Measurements from ENCODE around the gene JOSD2.
A peak's percentile ranks its signal among the peaks of the same experiment; 100 is the strongest.
"Not testable (repeated sequence)": the region's sequence is repeated elsewhere in the genome, so short reads cannot be mapped to it uniquely, and the experiment has no call there.

The JOSD2 gene

DNA sequence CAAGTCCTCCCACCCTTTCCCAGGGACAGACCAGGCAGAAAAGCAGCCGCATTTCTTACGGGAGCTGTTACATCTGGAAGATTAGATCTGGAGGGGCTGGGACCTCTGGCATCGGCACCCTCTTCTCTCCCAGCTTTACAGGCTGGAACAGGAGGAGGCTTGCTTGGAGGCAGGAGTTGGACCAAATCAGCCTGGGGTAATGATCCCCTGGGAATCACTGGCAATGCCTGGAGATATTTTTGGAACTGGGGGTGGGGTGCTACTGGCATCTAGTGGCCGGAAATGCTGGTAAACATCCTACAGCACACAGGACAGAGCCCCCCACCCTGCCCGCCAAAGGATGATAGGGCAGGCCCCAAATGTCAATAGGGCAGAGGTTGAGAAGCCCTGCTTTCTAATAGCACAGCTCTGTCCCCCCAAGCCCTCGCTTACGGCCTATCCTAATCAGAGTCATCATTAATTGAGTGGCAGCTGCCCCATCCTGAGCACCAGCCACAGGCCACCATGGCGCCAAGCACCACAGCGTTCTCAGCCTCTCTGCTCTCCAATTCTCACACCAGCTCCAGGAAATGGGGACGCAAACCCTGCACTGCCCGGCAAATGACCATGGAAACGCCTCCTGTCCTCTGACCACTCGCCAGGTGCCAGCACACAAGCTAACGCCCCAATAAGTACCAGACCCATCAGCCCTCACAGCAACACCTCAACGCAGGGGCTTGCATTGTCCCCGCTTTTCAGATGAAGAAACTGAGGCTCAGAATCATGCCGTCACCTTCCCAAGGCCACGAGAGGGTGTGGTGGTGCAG is 36.6 kb upstream of the JOSD2 start:
- DNase-seq (ENCODE audit: low read depth), result no peak

- no peak for DNase-seq (ENCODE audit: low read depth)
These were observed 35.7 kb upstream of the JOSD2 start for GRCh38 chr19:50546527-50547221.

- no peak for DNase-seq (ENCODE audit: low read depth)
These were observed 32.0 kb upstream of the JOSD2 start for GRCh38 chr19:50542943-50543342.

DNA sequence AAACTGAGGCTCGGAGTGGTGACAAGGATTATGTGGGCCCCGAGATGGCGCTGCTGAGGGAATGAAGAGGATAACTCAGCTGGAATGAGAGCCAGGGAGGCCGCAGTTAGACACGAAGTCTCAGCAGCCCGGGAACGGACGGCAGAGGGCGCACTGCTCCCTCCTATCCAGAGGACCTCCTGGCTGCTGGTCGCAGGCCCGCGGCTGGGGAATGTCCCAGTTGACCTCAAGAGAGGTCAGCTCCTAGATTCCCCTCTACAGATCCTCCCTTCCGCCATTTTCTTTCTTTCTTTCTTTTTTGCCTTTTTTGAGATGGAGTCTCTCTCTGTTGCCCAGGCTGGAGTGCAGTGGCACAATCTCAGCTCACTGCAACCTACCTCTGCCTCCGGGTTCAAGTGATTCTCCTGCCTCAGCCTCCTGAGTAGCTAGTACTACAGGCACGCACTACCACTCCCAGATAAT is 26.8 kb upstream of the JOSD2 start:
- DNase-seq (ENCODE audit: low read depth), result peak; percentile 47

DNA sequence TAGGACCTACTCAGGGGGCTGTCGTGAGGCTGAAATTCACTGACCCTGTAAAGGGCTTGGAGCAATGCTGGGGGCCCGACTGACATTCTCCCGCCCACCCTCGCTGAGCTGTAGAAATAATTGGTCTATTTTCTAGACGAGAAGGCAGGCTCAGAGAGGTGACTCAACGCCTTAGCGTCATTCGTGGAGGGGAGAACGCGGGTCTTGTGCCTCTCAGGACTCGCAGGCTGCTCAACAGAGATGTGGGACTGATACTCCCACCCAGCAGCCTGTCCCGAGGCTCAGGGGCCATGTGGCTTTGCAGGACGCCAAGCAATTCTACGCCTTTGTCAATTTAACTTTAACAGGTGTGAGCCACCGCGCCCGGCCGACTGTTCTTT is 26.3 kb upstream of the JOSD2 start:
- no peak for DNase-seq (ENCODE audit: low read depth)

DNA sequence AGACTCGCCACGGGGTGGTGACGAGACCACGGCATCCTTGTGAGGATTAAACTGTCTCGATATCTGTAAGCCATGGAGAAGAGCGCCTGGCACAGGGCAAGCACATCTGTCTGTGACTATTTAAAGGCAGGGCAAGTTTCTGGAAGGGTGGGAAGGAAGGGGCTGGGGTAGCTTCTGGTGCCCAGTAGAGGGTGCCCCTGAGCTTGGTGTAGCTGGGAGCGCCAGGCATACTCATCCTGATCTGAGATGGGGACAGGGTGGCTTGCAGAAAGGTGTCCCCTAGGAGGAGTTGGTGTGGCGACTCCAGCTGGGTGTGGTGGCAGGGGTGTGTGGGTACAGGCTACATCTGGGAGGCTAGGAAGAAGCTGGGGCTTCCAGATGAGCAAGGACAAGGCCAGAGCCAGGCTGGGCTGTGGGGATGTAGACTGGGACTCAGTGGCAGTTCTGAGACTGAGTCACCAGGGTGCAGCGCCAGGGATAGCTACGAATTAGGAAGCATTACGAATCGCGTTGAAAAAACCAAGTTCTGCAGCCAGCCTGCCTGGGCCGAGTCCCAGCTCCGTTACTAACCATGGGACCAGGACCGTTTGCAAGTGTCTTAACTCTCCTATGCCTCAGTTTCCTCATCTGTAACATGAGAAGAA is 25.8 kb upstream of the JOSD2 start:
- DNase-seq (ENCODE audit: low read depth), result no peak

DNA sequence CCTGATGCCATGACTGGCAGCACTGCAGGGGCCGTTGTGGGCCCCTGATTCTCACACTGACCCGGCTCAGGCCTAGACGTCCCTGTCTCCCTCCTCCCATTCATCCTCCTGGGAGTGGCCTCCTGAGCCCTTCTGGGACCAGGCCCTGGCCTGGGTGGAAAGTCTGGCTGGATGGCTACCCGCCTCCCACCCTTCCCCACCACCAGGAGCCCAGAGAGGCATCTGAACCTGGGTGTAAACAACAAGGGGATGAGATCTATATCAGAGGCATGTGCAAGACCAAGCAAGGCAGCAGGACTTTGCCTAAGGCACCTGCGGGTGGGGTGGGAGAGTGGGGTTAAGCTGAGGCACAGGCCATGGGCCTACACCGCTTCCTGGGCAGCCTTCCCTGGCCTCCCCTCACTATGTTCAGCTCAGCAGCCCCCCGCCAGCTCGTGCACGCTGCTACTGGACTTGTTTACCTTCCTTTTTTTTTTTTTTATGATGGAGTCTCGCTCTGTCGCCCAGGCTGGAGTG is 24.7 kb upstream of the JOSD2 start:
- DNase-seq (ENCODE audit: low read depth), result no peak

GRCh38 chr19:50534478-50534877 is 23.5 kb upstream of the JOSD2 start:
- DNase-seq (ENCODE audit: low read depth), result no peak

DNA sequence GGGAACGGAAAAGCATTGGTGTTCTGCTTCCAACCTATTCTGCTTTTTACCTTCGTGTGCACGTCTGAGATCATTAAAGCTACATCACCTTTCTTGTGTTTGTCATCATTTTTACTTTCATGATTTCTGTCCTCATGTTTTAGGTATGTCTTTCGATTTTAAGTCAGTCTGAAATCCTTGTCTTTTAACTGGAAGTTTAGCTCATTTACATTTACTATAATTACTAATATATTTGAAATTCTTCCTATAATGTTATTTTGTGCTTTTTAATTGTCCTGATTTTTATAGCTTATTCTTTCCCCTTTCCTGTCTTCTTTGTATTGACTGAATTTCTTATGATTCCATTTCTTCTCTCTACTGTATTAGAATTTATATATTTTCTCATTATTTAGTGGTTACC is 22.0 kb upstream of the JOSD2 start:
- DNase-seq (ENCODE audit: low read depth), result no peak

- DNase-seq (ENCODE audit: low read depth), result no peak
These were observed 20.2 kb upstream of the JOSD2 start for GRCh38 chr19:50531171-50531612.

GRCh38 chr19:50528052-50528451 is 17.1 kb upstream of the JOSD2 start:
- not testable (repeated sequence) for DNase-seq (ENCODE audit: low read depth)

GRCh38 chr19:50522881-50523280 is 11.9 kb upstream of the JOSD2 start:
- DNase-seq (ENCODE audit: low read depth), result no peak

DNA sequence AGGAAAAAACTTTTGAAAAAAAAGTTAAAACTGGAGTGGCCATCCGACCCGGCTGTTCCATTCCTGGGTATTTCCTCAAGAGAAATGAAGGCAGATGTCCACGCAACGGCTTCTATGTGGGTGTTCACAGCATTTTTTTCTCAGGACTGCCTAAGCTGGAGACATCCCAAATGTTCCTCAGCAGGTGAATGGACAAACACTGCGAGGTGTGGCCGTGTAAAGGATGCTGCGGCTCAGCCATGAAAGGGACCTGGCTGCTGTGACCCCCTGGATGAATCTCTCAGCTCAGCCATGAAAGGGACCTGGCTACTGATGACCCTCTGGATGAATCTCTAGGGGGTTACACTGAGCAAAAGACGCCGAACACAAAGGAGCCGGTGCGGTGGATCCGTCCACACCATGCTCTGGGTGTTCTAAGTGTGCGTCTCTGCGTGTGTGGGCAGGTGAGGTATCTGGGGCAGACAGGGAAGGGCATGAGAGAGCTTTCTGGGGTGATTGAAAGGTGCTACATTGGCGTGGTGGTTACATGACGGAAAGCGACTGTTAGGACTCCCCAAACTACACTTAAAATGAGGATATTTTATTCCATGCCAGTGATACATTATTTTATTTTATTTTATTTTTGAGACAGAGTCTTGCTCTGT is 10.0 kb upstream of the JOSD2 start:
- DNase-seq (ENCODE audit: low read depth), result no peak

GRCh38 chr19:50519006-50519575 is 8.1 kb upstream of the JOSD2 start:
- DNase-seq (ENCODE audit: low read depth), result no peak

DNA sequence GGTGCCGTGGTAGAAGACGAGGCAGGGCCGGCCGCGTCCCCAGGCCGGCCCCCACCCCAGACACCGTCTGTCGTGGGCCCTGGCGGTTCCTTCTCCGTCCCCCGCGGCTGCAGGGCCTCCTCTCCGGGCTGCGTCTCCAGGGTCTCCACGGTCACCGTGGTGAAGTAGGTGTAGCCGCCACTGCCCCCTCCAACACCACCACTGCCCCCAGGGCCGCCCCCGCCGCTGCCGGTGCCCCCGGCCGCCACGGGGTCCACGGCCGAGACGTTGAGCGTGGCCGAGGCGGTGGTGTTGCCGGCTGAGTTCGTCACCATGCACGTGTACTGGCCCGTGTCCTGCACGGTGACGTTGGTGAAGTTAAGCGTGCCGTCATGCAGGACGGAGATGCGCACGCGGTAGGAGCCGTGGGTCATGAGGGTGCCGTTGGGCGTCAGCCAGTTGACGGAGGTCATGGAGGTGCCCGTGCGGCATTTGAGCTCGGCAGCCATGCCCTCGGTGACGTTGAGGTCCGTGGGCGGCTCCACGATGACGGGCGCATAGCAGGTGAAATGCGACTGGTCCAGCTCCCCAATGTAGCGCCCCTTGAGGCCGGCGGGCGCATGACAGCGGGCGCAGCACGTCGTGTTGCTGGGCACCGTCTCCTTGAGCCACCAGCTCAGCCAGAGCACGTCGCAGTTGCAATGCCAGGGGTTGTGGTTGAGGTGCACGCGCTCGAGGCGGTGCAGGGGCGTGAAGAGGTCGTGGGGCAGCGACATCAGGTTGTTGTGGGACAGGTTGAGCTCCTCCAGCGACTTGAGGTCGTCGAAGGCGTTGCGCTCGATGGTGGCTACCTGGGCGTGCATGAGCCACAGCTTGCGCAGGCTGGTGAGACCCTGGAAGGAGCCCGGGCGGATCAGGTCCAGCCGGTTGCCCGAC is 7.4 kb upstream of the JOSD2 start:
- DNase-seq (ENCODE audit: low read depth), result no peak

DNA sequence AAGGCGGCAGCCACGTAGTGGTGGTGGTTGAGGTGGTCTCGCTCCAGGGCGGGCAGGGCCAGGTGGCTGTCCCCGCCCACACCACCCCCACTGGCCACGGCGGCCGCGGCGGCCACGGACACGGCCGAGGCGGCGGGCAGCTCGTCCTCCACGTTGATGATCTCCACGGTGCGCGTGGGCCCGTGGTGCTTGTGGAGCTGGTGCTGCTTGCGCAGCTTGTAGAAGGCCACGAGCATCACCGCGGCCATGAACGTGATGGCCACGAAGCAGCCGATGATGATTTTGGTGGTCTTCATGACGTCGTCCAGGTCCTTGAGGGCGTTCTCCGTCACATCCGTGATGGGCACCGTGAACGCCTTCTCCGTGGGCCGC is 6.7 kb upstream of the JOSD2 start:
- DNase-seq (ENCODE audit: low read depth), result no peak

DNA sequence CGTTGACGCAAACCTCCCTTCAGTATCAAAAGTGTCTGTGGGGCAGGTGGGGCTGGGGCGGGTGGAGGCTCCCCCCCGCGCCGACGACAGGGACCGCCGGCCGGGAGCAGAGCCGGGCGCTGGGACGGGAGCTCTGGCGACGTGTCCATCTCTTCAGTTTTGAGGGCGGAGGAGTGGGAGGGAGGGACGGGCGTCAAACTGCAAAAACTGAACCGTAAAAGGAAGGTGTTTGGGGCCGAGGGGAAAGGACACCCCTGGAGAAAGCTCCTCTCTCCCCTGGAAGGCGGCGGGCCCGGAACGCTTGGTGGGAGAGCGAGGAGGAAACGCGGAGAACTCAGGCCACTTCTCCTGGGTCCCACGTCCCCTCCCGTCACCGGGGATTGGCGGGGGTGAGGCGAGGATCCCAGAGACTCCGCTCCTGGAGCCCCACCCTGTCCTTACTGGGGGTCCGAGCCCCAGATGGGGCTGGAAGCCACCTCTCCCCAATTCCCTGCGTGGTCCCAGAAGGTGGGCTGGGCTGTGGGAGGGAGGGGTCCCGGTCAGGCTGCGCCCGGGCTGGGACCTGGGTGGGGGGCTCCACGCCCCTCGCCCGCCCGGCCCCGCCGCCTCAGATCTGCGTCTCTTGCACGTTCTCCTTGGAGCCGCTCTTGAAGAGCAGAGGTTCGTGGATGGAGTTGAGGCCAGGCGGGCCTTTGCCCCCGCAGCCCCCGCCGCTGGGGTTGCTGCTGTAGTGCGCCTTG is 6.1 kb upstream of the JOSD2 start:
- no peak for DNase-seq (ENCODE audit: low read depth)

DNA sequence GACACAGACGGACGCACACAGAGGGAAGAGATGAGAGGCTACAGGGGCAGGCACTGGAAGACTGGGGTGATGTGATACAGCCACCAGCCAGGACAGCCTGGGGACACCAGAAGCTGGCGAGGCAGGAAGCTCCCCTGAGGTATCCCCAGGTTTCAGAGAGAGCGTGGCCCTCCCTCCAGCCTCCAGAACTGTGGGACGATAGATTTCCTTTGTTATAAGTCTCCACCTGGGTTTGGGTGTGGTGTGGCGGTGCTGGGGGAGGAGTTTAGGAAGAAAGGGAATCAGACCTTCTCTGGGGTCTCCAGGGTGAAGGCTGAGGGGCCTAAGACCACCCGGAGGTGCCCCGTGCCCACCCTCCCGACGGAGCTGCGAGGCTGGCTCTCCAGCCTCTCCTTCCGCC is 5.5 kb upstream of the JOSD2 start:
- DNase-seq (ENCODE audit: low read depth), result no peak

- DNase-seq (ENCODE audit: low read depth), result no peak
These were observed 4.2 kb upstream of the JOSD2 start for GRCh38 chr19:50515168-50515561.
